GM23338 (cell line): Measurements from ENCODE around the gene FHIT.

Experiments
- CTCF ChIP-seq, 2 experiments: fragments of 200-600 bp in 1 of 2; sonication (generic) in 1 of 2; conservative IDR thresholded peaks; 2 replicates each; pipeline versions ENCODE4 v1.5.1 to v1.6.1; 2016 to 2017; ENCODE audit warnings: antibody characterized with exemption in 2 of 2, low read depth in 2 of 2, mild to moderate bottlenecking in 2 of 2, moderate library complexity in 1 of 2
- EZH2 ChIP-seq: fragments of 200-600 bp; sonication (generic); IDR thresholded peaks from one replicate; pipeline ENCODE4 v1.8.0; 2017; ENCODE audit warnings: antibody characterized with exemption, mild to moderate bottlenecking, low read depth; ENCODE audit not compliant: unreplicated experiment
- POLR2AphosphoS5 ChIP-seq: IDR thresholded peaks from 2 replicates; pipeline ENCODE4 v1.6.1; 2016; ENCODE audit warnings: antibody characterized with exemption, low read depth
- TF ChIP-seq, protein P1 (sequence below): IDR thresholded peaks from one replicate; pipeline ENCODE4 v1.6.1; 2018; ENCODE audit warnings: antibody characterized with exemption; ENCODE audit not compliant: unreplicated experiment

DNA sequence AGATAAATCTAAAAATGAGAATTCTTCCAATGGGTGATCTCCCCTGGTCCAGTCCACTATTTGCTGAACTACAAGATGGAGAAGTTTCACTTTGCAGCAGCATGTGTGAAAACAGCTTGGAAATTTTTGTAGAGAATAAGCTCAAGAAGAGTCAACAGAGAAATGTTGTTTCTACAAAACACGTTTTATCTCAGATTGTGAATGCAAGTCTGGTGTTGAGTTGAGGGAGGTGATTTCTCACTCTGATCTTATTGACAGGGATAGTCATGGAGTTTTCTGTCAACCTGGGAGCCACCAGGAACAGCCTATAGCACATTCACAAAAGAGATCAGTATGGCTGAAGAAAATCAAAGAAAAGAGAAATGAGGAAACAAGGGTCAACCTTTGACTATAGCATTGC, 1220.3 kb downstream of the FHIT start:
- TF ChIP-seq, protein P1, sequence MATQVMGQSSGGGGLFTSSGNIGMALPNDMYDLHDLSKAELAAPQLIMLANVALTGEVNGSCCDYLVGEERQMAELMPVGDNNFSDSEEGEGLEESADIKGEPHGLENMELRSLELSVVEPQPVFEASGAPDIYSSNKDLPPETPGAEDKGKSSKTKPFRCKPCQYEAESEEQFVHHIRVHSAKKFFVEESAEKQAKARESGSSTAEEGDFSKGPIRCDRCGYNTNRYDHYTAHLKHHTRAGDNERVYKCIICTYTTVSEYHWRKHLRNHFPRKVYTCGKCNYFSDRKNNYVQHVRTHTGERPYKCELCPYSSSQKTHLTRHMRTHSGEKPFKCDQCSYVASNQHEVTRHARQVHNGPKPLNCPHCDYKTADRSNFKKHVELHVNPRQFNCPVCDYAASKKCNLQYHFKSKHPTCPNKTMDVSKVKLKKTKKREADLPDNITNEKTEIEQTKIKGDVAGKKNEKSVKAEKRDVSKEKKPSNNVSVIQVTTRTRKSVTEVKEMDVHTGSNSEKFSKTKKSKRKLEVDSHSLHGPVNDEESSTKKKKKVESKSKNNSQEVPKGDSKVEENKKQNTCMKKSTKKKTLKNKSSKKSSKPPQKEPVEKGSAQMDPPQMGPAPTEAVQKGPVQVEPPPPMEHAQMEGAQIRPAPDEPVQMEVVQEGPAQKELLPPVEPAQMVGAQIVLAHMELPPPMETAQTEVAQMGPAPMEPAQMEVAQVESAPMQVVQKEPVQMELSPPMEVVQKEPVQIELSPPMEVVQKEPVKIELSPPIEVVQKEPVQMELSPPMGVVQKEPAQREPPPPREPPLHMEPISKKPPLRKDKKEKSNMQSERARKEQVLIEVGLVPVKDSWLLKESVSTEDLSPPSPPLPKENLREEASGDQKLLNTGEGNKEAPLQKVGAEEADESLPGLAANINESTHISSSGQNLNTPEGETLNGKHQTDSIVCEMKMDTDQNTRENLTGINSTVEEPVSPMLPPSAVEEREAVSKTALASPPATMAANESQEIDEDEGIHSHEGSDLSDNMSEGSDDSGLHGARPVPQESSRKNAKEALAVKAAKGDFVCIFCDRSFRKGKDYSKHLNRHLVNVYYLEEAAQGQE, result no peak
- TF ChIP-seq POLR2AphosphoS5, result no peak
- no peak for TF ChIP-seq CTCF (conservative IDR thresholded peaks at IDR 0.05; ENCODE audit: low read depth in 2 of 2)
- no peak for TF ChIP-seq EZH2
